ENCODE measurements around the gene SYNPO2L. TPM values are rescaled to one million over a fixed set of nuclear protein-coding genes. Genes with fewer than 3 reads are reported as not detected.
"Not testable (repeated sequence)": the region's sequence is repeated elsewhere in the genome, so short reads cannot be mapped to it uniquely, and the experiment has no call there.

Gene SYNPO2L
- total RNA-seq, 1 experiment from 2014 or later, result not detected

- TF ChIP-seq CTCF (IDR thresholded peaks at IDR 0.05; ENCODE audit: unreplicated experiment), result no peak
- Mint-ChIP-seq H3K9me3 (ENCODE audit: unreplicated experiment) (no peaks in the 10 kb centered on the region), H3K4me3 (ENCODE audit: unreplicated experiment) (no peak overlapping the region), H3K27me3 (ENCODE audit: insufficient read depth, unreplicated experiment) (no peaks in the 10 kb centered on the region), H3K36me3 (ENCODE audit: insufficient read depth, unreplicated experiment) (peaks cover 7% of the 10 kb centered on the region), H3K27ac (ENCODE audit: low read depth, unreplicated experiment) (no peak overlapping the region), H3K4me1 (ENCODE audit: insufficient read depth, unreplicated experiment) (peaks cover 8% of the 10 kb centered on the region)
- intact Hi-C loops (cut with micrococcal nuclease), result no loop called here
- ChIA-PET CTCF (interaction anchor here (0.6 kb wide), 1 partner anchor 107 kb away, joined by 3 read pairs; no protein-coding TSS in a partner anchor), POLR2A (interaction anchor here (0.7 to 6.8 kb wide), 4 partner anchors 22 to 128 kb away, joined by 3 to 43 read pairs (median 4); no protein-coding TSS in a partner anchor)
- DNase-seq (ENCODE audit: unreplicated experiment), result no peak
- BruUV-seq (replicated peaks), result no TSS peak
These were observed 32.8 kb downstream of the SYNPO2L start for GRCh38 chr10:73623056-73623455.

- POLR2A ChIA-PET, result interaction anchor here (0.9 kb wide), 1 partner anchor 78 kb away, joined by 5 read pairs; no protein-coding TSS in a partner anchor
- CTCF ChIA-PET, result interaction anchor here (0.6 kb wide), 1 partner anchor 246 kb away, joined by 3 read pairs; no protein-coding TSS in a partner anchor
These were observed 34.9 kb downstream of the SYNPO2L start for GRCh38 chr10:73620974-73621373.

GRCh38 chr10:73617143-73617542 is 38.7 kb downstream of the SYNPO2L start:
- intact Hi-C loops (cut with micrococcal nuclease); CTCF ChIA-PET; DNase-seq (ENCODE audit: unreplicated experiment); H3K9me3 Mint-ChIP-seq (ENCODE audit: unreplicated experiment); H3K27ac Mint-ChIP-seq (ENCODE audit: low read depth, unreplicated experiment); H3K27me3 Mint-ChIP-seq (ENCODE audit: insufficient read depth, unreplicated experiment); BruUV-seq (replicated peaks); H3K4me1 Mint-ChIP-seq (ENCODE audit: insufficient read depth, unreplicated experiment); H3K36me3 Mint-ChIP-seq (ENCODE audit: insufficient read depth, unreplicated experiment); H3K4me3 Mint-ChIP-seq (ENCODE audit: unreplicated experiment): not testable (repeated sequence)
- POLR2A ChIA-PET, result interaction anchor here (0.9 to 1.1 kb wide), 2 partner anchors 9 to 16 kb away, joined by 3 to 6 read pairs; no protein-coding TSS in a partner anchor

More at GRCh38 chr10:73620974-73621373, 34.9 kb downstream of the SYNPO2L start:
- intact Hi-C loops (cut with micrococcal nuclease); BruUV-seq (replicated peaks); DNase-seq (ENCODE audit: unreplicated experiment); H3K27me3 Mint-ChIP-seq (ENCODE audit: insufficient read depth, unreplicated experiment); H3K4me3 Mint-ChIP-seq (ENCODE audit: unreplicated experiment); H3K4me1 Mint-ChIP-seq (ENCODE audit: insufficient read depth, unreplicated experiment); H3K27ac Mint-ChIP-seq (ENCODE audit: low read depth, unreplicated experiment); H3K9me3 Mint-ChIP-seq (ENCODE audit: unreplicated experiment); H3K36me3 Mint-ChIP-seq (ENCODE audit: insufficient read depth, unreplicated experiment): not testable (repeated sequence)

GRCh38 chr10:73614720-73615119 is 41.1 kb downstream of the SYNPO2L start:
- Mint-ChIP-seq H3K36me3 (ENCODE audit: insufficient read depth, unreplicated experiment) (no peaks in the 10 kb centered on the region), H3K27ac (ENCODE audit: low read depth, unreplicated experiment) (no peak overlapping the region), H3K9me3 (ENCODE audit: unreplicated experiment) (no peaks in the 10 kb centered on the region), H3K27me3 (ENCODE audit: insufficient read depth, unreplicated experiment) (no peaks in the 10 kb centered on the region), H3K4me1 (ENCODE audit: insufficient read depth, unreplicated experiment) (no peaks in the 10 kb centered on the region), H3K4me3 (ENCODE audit: unreplicated experiment) (no peak overlapping the region)
- BruUV-seq (replicated peaks), result no TSS peak
- intact Hi-C loops (cut with micrococcal nuclease), result no loop called here
- DNase-seq (ENCODE audit: unreplicated experiment), result no peak
- TF ChIP-seq CTCF (IDR thresholded peaks at IDR 0.05; ENCODE audit: unreplicated experiment), result no peak
- ChIA-PET POLR2A (interaction anchor here (0.8 kb wide), 1 partner anchor 10 kb away, joined by 3 read pairs; no protein-coding TSS in a partner anchor), CTCF (interaction anchor here (0.6 kb wide), 1 partner anchor 37 kb away, joined by 3 read pairs; no protein-coding TSS in a partner anchor)

- Mint-ChIP-seq H3K9me3 (ENCODE audit: unreplicated experiment) (no peaks in the 10 kb centered on the region), H3K27me3 (ENCODE audit: insufficient read depth, unreplicated experiment) (no peaks in the 10 kb centered on the region), H3K4me3 (ENCODE audit: unreplicated experiment) (no peak overlapping the region), H3K36me3 (ENCODE audit: insufficient read depth, unreplicated experiment) (no peaks in the 10 kb centered on the region), H3K27ac (ENCODE audit: low read depth, unreplicated experiment) (no peak overlapping the region), H3K4me1 (ENCODE audit: insufficient read depth, unreplicated experiment) (no peaks in the 10 kb centered on the region)
- TF ChIP-seq CTCF (IDR thresholded peaks at IDR 0.05; ENCODE audit: unreplicated experiment), result no peak
- ChIA-PET CTCF (interaction anchor here (2.2 kb wide), 1 partner anchor 35 kb away, joined by 10 read pairs; no protein-coding TSS in a partner anchor), POLR2A (interaction anchor here (0.9 to 2.8 kb wide), 4 partner anchors 12 to 18 kb away, joined by 3 to 13 read pairs (median 4); no protein-coding TSS in a partner anchor)
- no TSS peak for BruUV-seq (replicated peaks)
- intact Hi-C loops (cut with micrococcal nuclease), result no loop called here
- DNase-seq (ENCODE audit: unreplicated experiment), result no peak
These were observed 46.7 kb downstream of the SYNPO2L start for GRCh38 chr10:73609116-73609515.

Data from MCF 10A (cell line).